Stomach (tissue), 4 donors: ENCODE measurements around the gene ERP29.

Experiments
- POLR2A ChIP-seq, 4 donors: fragments of 450-650 bp; IDR thresholded peaks; one replicate each; pipeline ENCODE4 v1.6.1; 2016; ENCODE audit warnings: antibody characterized with exemption in 4 of 4, control low read depth in 2 of 4, mild to moderate bottlenecking in 1 of 4, moderate library complexity in 1 of 4
- TF ChIP-seq, protein P1 (sequence below), 7 experiments: fragments of 450-650 bp in 4 of 7; fragments of 200-600 bp in 3 of 7; sonication (generic) in 3 of 7; IDR thresholded peaks; one replicate each; pipeline ENCODE4 v1.5.1; 2016 to 2019; ENCODE audit warnings: antibody characterized with exemption in 7 of 7, control low read depth in 2 of 7, mild to moderate bottlenecking in 1 of 7

DNA sequence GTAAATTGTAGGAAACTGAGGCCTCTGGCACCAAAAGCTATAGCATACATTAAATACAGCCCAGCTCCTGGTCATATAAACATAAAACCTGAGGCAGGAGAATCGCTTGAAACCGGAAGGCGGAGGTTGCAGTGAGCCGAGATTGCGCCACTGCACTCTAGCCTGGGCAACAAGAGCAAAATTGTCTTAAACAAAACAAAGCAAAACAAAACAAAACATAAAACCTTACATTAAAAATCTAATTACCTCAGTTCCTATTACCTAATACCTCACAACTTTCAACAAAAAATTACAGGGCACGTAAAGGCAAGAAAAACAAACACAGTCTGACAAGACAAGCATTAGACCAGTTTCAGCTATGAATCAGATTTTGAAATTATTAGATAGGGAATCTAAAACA lies 36.9 kb upstream of the ERP29 start:
- TF ChIP-seq, protein P1, sequence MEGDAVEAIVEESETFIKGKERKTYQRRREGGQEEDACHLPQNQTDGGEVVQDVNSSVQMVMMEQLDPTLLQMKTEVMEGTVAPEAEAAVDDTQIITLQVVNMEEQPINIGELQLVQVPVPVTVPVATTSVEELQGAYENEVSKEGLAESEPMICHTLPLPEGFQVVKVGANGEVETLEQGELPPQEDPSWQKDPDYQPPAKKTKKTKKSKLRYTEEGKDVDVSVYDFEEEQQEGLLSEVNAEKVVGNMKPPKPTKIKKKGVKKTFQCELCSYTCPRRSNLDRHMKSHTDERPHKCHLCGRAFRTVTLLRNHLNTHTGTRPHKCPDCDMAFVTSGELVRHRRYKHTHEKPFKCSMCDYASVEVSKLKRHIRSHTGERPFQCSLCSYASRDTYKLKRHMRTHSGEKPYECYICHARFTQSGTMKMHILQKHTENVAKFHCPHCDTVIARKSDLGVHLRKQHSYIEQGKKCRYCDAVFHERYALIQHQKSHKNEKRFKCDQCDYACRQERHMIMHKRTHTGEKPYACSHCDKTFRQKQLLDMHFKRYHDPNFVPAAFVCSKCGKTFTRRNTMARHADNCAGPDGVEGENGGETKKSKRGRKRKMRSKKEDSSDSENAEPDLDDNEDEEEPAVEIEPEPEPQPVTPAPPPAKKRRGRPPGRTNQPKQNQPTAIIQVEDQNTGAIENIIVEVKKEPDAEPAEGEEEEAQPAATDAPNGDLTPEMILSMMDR (IDR thresholded peaks at IDR 0.05) = no peak
- no peak for TF ChIP-seq POLR2A (IDR thresholded peaks at IDR 0.05)
